Uterus (tissue), 2 donors: ENCODE measurements around the gene TMX4.

Experiments used
- CTCF ChIP-seq, 4 experiments: fragments of 200-600 bp in 2 of 4; fragments of 450-650 bp in 2 of 4; sonication (generic) in 2 of 4; IDR thresholded peaks; one replicate each; pipeline ENCODE4 v1.5.1; 2016 to 2019; ENCODE audit warnings: antibody characterized with exemption in 4 of 4, mild to moderate bottlenecking in 2 of 4, moderate library complexity in 1 of 4
- POLR2A ChIP-seq, 2 donors: fragments of 450-650 bp; IDR thresholded peaks; one replicate each; pipeline ENCODE4 v1.6.1; 2016; ENCODE audit warnings: antibody characterized with exemption in 2 of 2, mild to moderate bottlenecking in 1 of 2, moderate library complexity in 1 of 2

- TF ChIP-seq CTCF (IDR thresholded peaks at IDR 0.05) (peak in 2 of 4 experiments; percentile 28 to 47), POLR2A (IDR thresholded peaks at IDR 0.05) (peak in 1 of 2 donors; percentile 34)
Measured at GRCh38 chr20:8018958-8019245, 659 bp downstream of the TMX4 start.
